Neuron (in vitro differentiated cells): ENCODE measurements around the gene SHROOM3.

Experiments
- H2AFZ ChIP-seq: one replicate; pipeline ENCODE4 v1.6.1; 2013; ENCODE audit warnings: low read depth, mild to moderate bottlenecking, inconsistent platforms, low read length, moderate library complexity
- H3K27me3 ChIP-seq: one replicate; pipeline ENCODE4 v1.6.1; 2013; ENCODE audit warnings: low read length; ENCODE audit not compliant: insufficient read depth
- H3K36me3 ChIP-seq: one replicate; pipeline ENCODE4 v1.6.1; 2013; ENCODE audit warnings: low read length; ENCODE audit not compliant: insufficient read depth
- H3K4me1 ChIP-seq: one replicate; pipeline ENCODE4 v1.6.1; 2013; ENCODE audit warnings: low read length; ENCODE audit not compliant: insufficient read depth
- H3K4me3 ChIP-seq: 2 replicates; pipeline ENCODE4 v1.5.1; 2013; ENCODE audit warnings: mild to moderate bottlenecking, low read length, moderate library complexity
- H3K9me3 ChIP-seq: one replicate; pipeline ENCODE4 v1.6.1; 2013; ENCODE audit warnings: low read length

The SHROOM3 gene

DNA sequence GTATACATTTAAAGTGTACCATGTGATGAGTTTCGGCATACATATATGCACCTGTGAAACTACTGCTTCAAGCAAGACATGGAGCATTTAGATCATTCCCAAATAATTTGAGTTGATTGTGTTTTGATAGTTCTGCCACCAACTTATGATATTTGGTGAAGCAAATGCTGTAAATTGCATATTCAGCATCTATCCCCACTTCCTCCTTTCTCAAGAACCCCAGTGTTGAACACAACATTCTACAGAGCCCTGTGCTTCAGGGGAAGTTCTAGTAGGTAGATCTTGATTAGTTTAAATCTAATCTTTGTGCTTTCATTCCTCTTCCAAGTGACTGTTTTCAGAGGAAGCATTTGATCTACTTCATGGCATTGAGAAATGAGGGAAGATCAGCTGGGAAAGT is 5.4 kb upstream of the SHROOM3 start:
- Histone ChIP-seq H2AFZ (no peak overlapping the region), H3K27me3 (no peaks in the 10 kb centered on the region)

GRCh38 chr4:76430519-76431388 is 4.3 kb upstream of the SHROOM3 start:
- no peak overlapping the region for H3K4me3 ChIP-seq
- no peaks in the 10 kb centered on the region for H3K27me3 ChIP-seq
- H2AFZ ChIP-seq = no peak overlapping the region
- no peaks in the 10 kb centered on the region for H3K36me3 ChIP-seq
- H3K4me1 ChIP-seq = peaks cover 29% of the 10 kb centered on the region
- no peaks in the 10 kb centered on the region for H3K9me3 ChIP-seq

More for the DNA sequence above, 5.4 kb upstream of the SHROOM3 start:
- no peaks in the 10 kb centered on the region for H3K9me3 ChIP-seq
- H3K4me3 ChIP-seq = no peak overlapping the region
- H3K36me3 ChIP-seq = no peaks in the 10 kb centered on the region
- H3K4me1 ChIP-seq = peaks cover 28% of the 10 kb centered on the region

GRCh38 chr4:76435528-76436319 is 695 bp downstream of the SHROOM3 start:
- Histone ChIP-seq H3K9me3 (peaks cover 7% of the 10 kb centered on the region), H3K27me3 (no peaks in the 10 kb centered on the region), H2AFZ (peak overlapping the region; percentile 96), H3K4me3 (peak overlapping the region; percentile 91), H3K4me1 (peaks cover 34% of the 10 kb centered on the region), H3K36me3 (peaks cover 10% of the 10 kb centered on the region)

- H3K4me1 ChIP-seq = peaks cover 11% of the 10 kb centered on the region
- H3K27me3 ChIP-seq = no peaks in the 10 kb centered on the region
- no peak overlapping the region for H2AFZ ChIP-seq
- H3K9me3 ChIP-seq = peaks cover 9% of the 10 kb centered on the region
- no peak overlapping the region for H3K4me3 ChIP-seq
- peaks cover 10% of the 10 kb centered on the region for H3K36me3 ChIP-seq
These were observed 4.5 kb downstream of the SHROOM3 start for GRCh38 chr4:76439491-76439890.

GRCh38 chr4:76441881-76442280 is 6.9 kb downstream of the SHROOM3 start:
- Histone ChIP-seq H3K36me3 (peaks cover 10% of the 10 kb centered on the region), H2AFZ (no peak overlapping the region), H3K4me1 (peaks cover 17% of the 10 kb centered on the region), H3K4me3 (no peak overlapping the region), H3K9me3 (peaks cover 9% of the 10 kb centered on the region), H3K27me3 (no peaks in the 10 kb centered on the region)

GRCh38 chr4:76442807-76443206 is 7.8 kb downstream of the SHROOM3 start:
- Histone ChIP-seq H3K27me3 (no peaks in the 10 kb centered on the region), H3K36me3 (peaks cover 10% of the 10 kb centered on the region), H3K4me3 (no peak overlapping the region), H3K9me3 (peaks cover 9% of the 10 kb centered on the region), H2AFZ (no peak overlapping the region), H3K4me1 (peaks cover 22% of the 10 kb centered on the region)

DNA sequence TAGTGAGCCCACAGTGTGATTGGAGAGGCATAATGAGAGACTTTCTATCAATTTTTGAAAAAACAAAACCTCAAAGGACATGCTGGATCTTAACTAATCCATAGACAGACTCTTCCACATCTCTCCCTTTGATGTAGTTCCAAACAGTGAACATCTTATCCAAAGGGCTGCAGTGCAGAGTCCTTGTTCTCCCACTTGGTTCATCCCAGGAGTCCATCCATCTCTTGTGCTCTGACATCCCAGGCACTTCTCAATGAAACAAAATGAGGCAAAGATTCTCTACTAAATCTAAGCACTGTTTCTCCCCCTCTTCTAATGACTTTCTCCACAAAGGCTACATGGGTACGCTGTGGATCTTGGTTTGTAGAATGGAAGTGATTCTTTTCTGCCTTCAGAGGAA is 8.3 kb downstream of the SHROOM3 start:
- no peaks in the 10 kb centered on the region for H3K27me3 ChIP-seq
- peaks cover 23% of the 10 kb centered on the region for H3K4me1 ChIP-seq
- H2AFZ ChIP-seq = no peak overlapping the region
- H3K9me3 ChIP-seq = peaks cover 9% of the 10 kb centered on the region
- H3K4me3 ChIP-seq = no peak overlapping the region
- H3K36me3 ChIP-seq = peaks cover 10% of the 10 kb centered on the region

- Histone ChIP-seq H3K4me3 (no peak overlapping the region), H3K27me3 (no peaks in the 10 kb centered on the region), H3K9me3 (no peaks in the 10 kb centered on the region), H2AFZ (no peak overlapping the region), H3K4me1 (peaks cover 49% of the 10 kb centered on the region), H3K36me3 (no peaks in the 10 kb centered on the region)
These were observed 10.9 kb downstream of the SHROOM3 start for GRCh38 chr4:76445911-76446310.

DNA sequence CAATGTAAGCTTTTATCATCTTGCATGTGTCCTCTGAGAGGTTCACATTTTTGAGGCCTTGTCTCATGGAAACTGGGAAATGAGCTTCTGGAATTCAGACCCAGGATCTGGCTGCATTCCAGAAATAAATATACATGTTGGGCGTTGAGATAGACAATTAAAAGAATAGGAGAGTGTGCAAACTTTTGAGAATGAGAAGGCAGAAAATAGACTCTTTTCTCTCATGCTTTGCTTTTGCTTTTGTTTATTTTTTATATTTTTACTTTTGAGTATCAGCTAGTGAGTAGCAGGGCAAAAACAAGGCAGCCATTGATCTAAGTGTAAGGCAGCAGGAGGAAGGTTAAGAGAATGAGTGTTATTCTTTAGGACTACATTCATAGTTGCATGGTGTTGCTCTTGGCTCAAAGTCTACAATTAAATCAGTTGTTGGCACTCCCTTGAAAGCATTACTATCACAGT is 12.4 kb downstream of the SHROOM3 start:
- Histone ChIP-seq H3K36me3 (no peaks in the 10 kb centered on the region), H3K27me3 (no peaks in the 10 kb centered on the region), H3K4me1 (peaks cover 49% of the 10 kb centered on the region), H3K9me3 (no peaks in the 10 kb centered on the region), H2AFZ (no peak overlapping the region), H3K4me3 (no peak overlapping the region)

GRCh38 chr4:76448211-76448610 is 13.2 kb downstream of the SHROOM3 start:
- no peak overlapping the region for H2AFZ ChIP-seq
- peaks cover 1% of the 10 kb centered on the region for H3K36me3 ChIP-seq
- no peaks in the 10 kb centered on the region for H3K27me3 ChIP-seq
- H3K4me3 ChIP-seq = no peak overlapping the region
- no peaks in the 10 kb centered on the region for H3K9me3 ChIP-seq
- peaks cover 49% of the 10 kb centered on the region for H3K4me1 ChIP-seq

GRCh38 chr4:76449362-76449767 is 14.3 kb downstream of the SHROOM3 start:
- Histone ChIP-seq H3K4me3 (peak overlapping the region; percentile 30), H3K9me3 (no peaks in the 10 kb centered on the region), H3K36me3 (peaks cover 2% of the 10 kb centered on the region), H3K4me1 (peaks cover 49% of the 10 kb centered on the region), H2AFZ (peak overlapping the region; percentile 53), H3K27me3 (no peaks in the 10 kb centered on the region)

GRCh38 chr4:76449833-76450232 is 14.8 kb downstream of the SHROOM3 start:
- H3K4me1 ChIP-seq = peaks cover 49% of the 10 kb centered on the region
- H3K36me3 ChIP-seq = peaks cover 2% of the 10 kb centered on the region
- peak overlapping the region; percentile 30 for H3K4me3 ChIP-seq
- H3K9me3 ChIP-seq = no peaks in the 10 kb centered on the region
- H2AFZ ChIP-seq = peak overlapping the region; percentile 53
- H3K27me3 ChIP-seq = no peaks in the 10 kb centered on the region

DNA sequence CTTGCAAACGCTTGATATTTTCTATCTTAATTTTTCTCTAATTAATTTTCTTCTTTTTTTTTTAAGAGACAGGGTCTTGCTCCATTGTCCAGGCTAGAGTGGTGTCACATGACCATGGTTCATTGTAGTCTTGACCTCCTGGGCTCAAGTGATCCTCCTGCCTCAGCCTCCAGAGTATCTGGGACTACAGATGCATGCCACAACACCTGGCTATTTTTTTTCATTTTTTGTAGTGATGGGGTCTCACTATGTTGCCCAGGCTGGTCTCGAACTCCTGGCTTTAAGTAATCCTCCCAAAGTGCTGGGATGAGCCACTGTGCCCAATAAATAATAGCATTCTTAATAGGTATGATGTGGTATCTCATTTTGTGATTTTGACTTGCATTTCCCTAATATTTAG is 18.2 kb downstream of the SHROOM3 start:
- peaks cover 2% of the 10 kb centered on the region for H3K36me3 ChIP-seq
- H2AFZ ChIP-seq = no peak overlapping the region
- H3K9me3 ChIP-seq = no peaks in the 10 kb centered on the region
- peaks cover 33% of the 10 kb centered on the region for H3K4me1 ChIP-seq
- H3K27me3 ChIP-seq = no peaks in the 10 kb centered on the region
- H3K4me3 ChIP-seq = no peak overlapping the region
